NCI-H1092 (cell line): Measurements from ENCODE around the gene PYGB.
A peak's percentile ranks its signal among the peaks of the same experiment; 100 is the strongest.
"Not testable (repeated sequence)": the region's sequence is repeated elsewhere in the genome, so short reads cannot be mapped to it uniquely, and the experiment has no call there.

Source experiments
- DNase-seq: peaks from one replicate; lab custom pipeline; 2025; lab: John Stamatoyannopoulos, UW

PYGB gene

DNA sequence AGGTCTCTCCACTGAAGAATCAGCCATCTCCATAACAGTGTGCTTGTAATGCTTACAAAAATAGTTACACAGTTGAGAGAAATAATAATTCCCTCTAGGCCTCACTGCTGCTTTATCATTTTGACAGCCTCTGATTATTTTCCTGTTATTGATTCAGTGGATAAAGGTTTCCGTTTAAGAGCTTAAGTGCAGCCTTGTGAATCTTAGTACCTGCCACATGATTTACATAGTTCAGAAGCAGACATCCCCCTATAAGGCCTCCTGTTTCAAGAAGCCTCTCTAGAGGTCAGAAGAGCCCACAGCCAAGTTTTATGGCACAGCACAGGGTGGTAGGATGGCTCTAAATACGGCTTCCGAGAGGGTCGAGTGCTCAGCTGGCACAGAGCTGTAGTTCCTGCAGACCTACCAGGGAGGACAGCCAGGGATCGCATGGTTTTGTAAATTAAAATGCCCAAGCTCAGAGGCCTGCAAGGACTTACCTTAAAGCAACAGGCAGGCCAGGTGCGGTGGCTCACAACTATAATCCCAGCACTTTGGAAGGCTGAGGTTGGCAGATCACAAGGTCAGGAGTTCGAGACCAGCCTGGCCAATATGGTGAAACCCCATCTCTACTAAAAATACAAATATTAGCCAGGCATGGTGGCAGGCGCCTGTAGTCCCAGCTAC is 17.6 kb upstream of the PYGB start:
- DNase-seq: no peak

DNA sequence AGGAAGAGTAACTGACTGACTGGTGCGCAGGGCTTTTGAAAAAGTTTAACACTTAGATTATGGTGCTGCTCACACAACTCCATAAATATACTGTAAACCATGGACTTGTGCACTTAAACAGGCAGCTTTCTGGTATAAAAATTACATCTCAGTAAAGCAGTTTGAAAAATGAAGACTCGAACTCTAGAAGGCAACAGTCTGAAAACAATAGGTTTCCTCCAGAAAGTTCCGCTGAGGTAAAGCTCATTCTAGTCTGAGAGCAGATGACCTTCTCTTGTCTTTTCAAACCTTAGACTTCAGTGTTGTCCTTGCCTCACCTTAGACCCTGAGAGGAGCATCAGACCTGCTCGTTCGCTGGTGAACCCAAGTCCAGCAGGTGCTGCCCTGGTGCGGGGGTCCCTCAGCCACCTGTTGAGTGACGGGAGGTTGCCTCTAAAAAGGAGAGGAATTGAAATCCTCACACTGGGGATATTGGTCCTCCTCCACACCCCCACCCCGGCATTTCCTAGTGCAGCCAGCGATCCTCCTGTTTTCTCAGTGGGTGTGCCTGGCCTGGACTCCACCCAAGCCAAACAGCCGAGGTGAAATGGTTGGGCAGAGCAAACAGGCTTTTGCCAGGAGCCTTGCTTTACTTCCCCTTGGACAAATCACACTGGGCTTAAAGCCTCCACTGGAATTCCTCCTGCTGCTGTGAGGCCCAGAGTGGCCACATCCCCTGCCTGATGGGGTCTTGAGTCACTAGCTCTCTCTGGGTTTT is 14.7 kb upstream of the PYGB start:
- DNase-seq: peak; percentile 35

DNA sequence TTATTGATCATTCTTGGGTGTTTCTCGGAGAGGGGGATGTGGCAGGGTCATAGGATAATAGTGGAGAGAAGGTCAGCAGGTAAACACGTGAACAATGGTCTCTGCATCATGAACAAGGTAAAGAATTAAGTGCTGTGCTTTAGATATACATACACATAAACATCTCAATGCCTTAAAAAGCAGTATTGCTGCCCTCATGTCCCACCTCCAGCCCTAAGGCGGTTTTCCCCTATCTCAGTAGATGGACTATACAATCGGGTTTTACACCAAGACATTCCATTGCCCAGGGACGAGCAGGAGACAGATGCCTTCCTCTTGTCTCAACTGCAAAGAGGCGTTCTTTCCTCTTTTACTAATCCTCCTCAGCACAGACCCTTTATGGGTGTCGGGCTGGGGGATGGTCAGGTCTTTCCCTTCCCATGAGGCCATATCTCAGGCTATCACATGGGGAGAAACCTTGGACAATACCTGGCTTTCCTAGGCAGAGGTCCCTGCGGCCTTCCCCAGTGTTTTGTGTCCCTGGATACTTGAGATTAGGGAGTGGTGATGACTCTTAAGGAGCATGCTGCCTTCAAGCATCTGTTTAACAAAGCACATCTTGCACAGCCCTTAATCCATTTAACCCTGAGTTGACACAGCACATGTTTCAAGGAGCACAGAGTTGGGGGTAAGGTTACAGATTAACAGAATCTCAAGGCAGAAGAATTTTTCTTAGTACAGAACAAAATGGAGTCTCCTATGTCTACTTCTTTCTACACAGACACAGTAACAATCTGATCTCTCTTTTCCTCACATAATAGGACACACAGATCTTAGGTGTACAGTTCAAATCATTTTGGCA is 13.7 kb upstream of the PYGB start:
- DNase-seq: not testable (repeated sequence)

DNA sequence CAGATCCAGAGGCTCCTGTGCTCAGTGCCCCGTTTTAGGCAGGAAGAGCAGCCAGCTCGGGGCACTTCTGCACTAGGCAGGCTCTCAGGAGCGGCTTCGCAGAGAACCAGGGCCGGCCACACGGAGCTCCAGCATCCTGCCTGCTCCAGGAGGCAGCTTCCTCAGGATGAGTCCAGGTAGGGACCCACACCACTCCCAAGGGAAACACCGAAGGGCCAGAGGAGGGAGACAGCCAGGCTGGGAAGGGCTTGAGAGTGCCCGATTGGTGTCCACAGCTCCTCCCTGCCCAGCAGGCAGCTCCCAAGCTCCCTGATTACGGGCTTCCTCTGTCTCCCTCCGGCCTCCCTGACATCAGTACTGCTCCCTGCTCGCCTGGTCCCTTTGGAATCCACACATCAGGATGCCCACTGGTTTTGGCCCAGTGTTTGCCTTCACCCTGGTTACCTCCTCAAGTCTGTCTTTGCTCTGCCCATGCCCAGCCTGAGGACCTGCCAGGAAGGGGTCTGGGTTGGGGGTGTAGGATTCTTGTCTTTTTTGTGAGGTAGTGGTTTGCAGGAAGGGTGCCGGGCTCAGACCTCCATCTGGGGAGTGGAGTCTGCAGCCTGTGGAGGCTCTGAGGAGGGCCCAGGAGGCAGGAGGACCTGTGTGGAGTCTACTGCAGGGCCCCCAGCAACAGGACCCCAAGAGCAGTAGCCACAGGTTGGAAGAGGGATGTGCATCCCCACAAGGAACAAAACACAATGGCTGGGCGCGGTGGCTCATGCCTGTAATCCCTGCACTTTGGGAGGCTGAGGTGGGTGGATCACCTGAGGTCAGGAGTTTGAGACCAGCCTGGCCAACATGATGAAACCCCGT is 11.2 kb upstream of the PYGB start:
- no peak for DNase-seq

DNA sequence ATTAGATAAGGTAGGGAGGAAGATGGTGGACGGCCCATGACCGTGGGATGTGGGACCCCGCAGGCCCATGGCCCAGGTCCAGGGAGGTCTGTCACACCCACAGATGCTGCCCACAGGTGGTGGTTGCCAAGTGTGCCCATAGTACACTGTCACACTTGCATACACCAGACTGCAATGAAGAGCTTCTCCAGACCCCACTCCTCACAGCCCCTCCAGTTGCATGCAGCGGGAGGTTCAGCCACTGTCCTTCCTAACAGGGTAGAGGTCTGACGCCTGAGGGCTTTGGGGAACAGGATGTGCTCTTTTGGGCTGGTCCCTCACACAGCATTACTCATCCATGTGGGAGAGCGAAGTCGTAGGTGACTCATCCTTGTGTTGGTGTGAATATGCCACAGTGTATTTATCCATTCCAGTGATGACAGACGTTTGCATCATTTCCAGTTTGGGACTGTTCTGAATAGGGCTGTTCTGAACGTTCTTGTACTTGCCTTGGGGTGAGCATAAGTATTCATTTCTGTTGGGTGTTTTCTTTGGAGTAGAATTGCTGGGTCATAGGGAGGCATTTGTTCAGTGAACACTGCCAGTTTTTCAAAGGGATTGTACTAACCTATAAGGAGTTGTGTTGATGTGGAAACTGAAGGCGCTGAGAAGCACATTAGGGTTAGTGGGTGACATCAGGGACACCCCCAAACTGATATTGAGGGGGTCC is 10.1 kb upstream of the PYGB start:
- DNase-seq: no peak

DNA sequence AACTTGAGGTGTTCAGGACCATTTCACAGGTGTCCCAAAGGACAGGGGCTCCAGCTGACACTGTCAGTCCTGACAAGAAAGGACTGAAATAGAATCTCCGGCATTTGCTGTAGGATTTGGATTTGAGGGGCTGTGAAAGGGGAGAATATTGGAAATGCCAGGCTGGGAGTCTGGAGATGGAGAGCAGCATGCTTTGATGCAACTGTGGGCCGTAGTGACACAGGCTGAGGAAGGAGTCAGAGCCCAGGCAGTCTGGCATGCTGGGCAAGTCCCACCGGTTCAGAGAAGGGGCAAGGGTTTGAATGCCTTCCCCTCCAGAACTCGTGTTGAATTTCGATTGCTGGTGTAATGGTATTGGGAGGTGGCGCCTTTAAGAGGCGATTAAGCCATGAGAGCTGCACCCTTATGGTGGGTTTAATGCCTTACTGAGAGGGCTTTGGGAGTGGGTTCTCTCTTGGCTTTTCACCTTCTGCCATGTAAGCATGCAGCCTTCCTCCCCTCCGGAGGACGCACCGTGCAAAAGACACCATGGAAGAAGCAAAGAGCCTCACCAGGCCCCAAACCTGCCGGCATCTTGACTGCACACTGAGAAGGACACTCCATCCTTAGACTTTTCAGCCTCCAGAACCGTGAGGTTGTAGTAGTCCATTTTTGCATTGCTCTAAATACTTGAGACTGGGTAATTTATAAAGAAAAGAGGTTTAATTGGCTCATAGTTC is 9.4 kb upstream of the PYGB start:
- no peak for DNase-seq

DNA sequence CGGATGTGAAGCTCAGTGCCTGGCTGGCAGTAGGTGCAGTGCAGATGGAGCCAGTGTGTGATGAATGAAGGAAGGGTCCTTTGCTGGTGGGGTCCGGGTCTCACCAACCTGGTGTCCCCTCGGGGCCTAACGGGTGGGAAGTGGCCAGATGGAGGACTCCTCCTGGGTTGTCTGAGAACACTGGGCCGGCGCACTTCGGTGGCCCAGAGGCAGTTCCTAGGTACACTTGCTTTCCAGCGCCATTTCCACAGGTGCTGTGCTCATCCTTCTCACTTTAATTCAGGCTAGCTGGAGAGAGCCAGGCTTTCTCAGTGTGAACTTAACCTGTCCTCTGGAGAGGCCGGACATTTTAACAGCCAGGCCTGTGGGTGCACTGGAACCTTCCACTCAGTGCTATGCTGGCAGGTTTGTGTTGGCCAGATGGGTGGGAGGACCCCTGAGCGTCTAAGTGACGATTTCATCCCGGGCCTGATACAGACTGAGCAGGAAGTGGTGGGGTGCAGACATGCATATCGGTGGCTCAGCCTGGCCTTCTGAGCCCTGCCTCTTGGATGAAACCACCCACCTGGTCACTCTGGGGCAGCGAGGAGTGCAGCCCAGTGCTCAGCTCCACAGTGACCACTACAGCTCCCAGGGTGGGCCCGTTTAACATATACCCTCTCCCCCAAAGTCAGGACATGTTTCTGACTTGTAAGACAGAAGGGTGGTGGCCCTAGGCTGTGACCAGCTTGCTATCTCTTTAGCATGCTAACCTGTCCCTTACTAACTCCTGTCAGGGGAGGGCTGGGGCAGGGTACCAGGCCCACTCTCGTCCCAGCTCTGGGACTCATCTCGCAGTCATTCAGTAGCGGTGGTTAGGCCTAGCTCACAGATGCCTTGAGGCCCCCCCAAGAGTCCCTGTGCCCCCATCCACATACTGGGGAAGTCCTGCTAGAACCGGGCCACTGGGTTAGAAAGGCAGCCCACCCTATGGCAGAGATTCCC is 8.2 kb upstream of the PYGB start:
- no peak for DNase-seq

DNA sequence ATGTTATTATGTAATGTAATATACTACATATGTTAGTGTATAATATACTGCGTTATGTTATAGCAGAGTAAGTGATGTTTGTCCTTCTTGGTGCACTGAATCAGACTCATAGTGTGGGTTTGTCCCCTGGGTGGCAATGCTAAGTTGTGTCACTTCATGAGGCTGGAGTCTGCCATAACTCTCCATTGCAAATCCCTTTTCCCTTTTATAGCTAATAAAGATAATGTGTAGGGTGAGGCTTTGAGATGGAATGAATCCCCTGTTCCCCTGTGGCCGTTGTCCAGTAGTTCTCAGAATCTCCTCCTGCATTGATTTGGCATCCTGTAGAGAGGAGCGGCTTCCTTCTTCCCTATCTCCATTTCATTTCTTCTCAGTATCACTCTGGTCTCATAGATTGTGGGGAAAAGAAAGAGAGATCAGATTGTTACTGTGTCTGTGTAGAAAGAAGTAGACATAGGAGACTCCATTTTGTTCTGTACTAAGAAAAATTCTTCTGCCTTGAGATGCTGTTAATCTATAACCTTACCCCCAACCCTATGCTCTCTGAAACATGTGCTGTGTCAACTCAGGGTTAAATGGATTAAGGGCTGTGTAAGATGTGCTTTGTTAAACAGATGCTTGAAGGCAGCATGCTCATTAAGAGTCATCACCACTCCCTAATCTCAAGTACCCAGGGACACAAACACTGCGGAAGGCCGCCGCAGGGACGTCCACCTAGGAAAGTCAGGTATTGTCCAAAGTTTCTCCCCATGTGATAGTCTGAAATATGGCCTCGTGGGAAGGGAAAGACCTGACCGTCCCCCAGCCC is 6.8 kb upstream of the PYGB start:
- DNase-seq: not testable (repeated sequence)

DNA sequence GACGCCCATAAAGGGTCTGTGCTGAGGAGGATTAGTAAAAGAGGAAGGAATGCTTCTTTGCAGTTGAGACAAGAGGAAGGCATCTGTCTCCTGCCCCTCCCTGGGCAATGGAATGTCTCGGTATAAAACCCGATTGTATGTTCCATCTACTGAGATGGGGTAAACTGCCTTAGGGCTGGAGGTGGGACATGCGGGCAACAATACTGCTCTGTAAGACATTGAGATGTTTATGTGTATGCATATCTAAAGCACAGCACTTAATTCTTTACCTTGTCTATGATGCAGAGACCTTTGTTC is 6.3 kb upstream of the PYGB start:
- not testable (repeated sequence) for DNase-seq

DNA sequence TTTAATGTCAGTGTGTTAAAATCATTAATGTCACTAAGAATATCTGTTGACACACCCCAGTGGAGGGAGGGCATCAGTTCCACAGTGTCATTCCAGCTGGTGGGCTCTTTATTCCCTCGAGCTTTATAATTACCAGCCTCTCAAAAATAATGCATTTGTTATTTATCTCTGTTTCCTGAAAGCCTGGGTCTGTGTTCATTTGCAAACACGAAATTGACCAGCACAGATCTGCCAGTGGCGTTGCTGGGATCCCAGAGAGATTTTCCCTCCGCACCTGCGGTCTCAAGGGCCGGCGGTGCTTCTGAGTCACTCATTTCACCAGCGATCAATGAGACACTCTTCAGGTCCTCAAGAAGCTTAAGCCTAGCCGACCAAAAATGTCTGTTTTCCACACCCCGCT is 5.7 kb upstream of the PYGB start:
- peak; percentile 23 for DNase-seq

DNA sequence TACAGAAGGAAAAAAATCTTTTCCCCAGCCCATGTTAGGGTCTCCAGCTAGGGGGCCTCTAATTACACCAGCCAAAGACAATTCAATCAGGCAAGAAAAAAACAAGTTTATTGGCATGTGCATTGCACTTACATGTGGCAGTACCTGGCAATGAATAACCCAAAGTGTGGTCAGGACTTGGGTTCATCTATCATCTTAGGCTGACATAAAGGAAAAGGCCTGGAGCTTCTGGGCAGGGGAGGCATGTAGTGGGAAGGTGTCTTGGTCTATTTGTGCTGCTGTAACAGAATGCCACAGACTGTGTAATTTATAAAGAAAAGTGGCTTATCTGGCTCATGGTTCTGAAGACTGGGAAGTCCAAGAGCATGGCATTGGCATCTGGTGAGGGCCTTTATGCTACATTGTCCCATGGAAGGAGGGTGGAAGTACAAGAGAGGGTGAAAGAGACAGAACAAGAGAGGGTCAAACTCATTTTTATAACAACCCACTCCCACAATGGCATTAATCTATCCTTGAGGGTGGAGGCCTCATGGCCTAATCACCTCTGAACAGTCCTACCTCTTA is 4.4 kb upstream of the PYGB start:
- DNase-seq: no peak

DNA sequence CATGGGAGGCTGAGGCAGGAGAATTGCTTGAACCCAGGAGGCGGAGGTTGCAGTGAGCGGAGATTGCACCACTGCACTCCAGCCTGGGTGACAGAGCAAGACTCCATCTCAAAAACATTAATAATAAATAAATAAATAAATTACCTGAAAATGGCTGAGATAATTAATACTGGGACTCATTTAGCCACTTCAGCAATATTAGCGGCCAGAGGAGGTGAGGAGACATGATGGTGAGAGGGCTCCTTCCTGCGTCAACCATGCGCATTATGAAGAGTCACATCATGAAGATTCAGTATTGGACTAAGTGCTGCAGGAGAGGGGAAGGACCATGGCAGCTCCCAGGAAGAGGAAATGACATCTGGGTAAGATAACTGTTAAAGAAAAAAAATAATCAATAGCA is 2.9 kb upstream of the PYGB start:
- no peak for DNase-seq

DNA sequence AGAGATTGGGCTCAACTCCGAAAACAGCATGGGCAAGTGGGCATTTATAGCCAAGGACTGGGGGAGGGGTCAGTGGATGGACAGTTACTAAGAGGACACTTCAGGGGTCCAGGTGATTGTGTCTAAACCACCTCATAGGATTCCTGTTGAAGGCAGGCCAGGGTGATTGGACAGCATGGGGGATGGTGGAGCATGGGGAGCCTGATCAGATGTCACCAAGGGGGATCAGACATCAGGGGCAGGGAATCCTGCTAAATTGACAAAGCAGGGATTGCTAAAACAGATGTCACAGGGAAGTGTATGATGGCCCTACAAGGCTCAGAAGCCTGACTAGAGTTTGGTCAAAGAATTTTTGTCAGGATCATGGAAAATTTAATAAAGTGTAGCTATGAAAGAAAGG is 2.4 kb upstream of the PYGB start:
- DNase-seq: no peak

DNA sequence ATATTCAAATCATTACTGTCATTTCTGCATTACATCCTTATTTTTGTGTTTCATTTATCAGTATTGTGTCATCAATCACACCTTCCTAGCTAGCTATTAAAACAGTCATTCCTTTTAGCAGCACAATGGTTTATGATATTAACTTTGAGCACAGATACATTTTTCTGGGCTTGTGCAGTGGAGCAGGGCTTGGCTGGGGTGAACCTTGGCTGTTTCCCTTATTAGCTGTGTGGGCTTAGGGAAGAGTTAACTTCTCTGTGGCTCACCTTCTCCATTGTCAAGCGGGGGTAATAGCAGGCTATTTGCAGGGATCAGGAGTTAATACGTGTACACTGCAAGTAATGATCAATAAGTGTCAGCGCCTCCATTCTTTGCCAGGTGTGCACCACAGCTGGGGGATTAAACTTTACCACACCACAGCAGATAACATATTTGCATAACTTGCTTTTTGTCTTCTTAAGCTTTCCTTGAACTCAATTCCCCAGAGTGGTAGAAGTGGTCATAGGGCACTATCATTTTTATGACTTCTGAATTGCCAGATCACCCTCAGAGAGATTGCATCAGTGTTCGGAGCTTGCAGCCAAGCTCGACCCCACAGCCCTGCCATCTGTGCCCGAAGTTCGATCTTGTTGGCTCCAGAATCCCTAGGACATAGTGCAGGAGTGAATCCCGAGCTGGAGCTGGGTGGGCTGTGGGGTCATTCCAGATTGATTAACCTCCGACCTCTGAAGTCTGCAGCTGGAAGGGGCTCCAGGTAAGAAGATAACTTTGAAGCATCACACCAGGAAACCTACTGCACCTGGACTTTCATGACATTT is 1.5 kb upstream of the PYGB start:
- DNase-seq: no peak

DNA sequence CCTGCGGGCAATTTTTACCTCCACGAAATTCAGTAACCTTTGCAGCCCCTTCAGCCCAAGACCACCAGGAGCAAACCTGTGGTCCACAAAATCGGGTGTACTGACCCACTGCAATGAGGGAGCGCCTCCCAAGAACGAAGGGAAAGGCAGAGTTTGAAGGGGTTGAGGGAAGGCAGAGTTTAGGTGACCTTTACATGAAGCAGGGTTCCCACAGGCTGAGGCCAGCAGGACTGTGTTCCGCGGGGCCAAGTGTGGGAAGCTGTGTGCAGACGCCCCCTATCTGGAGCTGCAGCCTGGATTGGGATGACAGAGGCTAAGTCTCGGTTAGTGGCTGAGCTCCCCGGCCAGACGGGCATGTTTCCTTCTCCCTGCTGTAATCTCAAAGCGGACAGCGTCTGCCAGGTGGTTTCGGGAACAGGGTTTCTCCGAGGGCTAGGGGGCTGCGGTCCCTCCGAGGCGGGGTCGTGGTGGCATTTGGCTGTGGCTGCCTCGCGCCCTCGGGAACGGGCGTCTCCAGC is 826 bp upstream of the PYGB start:
- DNase-seq: peak; percentile 38

DNA sequence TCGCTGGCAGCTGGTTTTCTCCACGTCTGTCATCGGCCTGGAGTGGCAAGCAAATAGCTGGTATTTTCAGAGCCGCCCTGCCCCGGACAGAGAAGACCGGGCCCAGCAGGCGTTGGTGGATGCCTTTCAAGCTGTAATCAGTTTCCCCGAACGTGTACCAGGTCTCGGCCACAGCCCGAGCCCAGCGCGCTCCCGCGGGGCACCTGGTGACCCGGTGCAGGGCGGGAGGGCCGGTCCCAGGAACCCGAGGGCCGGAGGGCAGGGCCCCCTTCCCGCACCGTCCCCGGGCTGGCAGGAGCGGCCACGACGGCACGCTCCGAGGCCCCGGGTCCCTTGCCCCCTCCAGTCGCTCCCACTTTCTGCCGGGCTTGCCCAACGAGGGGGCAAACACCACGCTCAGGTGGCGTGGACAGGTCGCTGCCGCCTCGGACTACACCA is 348 bp upstream of the PYGB start:
- peak; percentile 38 for DNase-seq

DNA sequence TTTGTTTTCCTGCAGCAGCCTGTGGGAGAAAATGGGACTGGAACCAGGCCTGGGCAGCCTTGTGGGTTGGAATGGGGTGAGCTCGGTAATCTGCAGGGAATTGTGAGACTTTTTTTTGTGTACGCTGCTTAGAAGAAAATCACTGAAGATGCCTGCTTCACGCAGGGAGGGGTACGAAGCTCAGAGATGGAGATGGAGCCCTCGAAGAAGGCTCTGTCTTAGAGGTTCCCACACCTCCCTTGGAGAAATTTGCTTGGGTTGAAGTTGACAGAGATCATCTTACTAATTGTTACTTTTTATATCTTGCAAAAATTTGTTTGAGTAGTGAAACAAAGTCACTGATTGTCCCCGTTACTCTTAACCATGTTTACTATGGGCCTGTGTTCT is 894 bp downstream of the PYGB start:
- DNase-seq: no peak
